HL-60 (cell line): ENCODE data around the gene GET3.

Source experiments
- POLR2AphosphoS5 ChIP-seq: IDR thresholded peaks from 2 replicates; pipeline ENCODE4 v1.6.1; 2012; ENCODE audit warnings: low read depth
- REST ChIP-seq: IDR thresholded peaks from 2 replicates; pipeline ENCODE4 v1.6.1; 2012; ENCODE audit warnings: low read depth; ENCODE audit not compliant: insufficient replicate concordance
- SPI1 ChIP-seq: IDR thresholded peaks from 2 replicates; pipeline ENCODE4 v1.6.1; 2012; ENCODE audit warnings: low read depth, mild to moderate bottlenecking, borderline replicate concordance
- TF ChIP-seq, protein P1 (sequence below): IDR thresholded peaks from one replicate; pipeline ENCODE4 v1.5.1; 2011; ENCODE audit warnings: low read length, control low read depth, inconsistent platforms; ENCODE audit not compliant: insufficient read depth

- TF ChIP-seq POLR2AphosphoS5 = no peak
- TF ChIP-seq, protein P1, sequence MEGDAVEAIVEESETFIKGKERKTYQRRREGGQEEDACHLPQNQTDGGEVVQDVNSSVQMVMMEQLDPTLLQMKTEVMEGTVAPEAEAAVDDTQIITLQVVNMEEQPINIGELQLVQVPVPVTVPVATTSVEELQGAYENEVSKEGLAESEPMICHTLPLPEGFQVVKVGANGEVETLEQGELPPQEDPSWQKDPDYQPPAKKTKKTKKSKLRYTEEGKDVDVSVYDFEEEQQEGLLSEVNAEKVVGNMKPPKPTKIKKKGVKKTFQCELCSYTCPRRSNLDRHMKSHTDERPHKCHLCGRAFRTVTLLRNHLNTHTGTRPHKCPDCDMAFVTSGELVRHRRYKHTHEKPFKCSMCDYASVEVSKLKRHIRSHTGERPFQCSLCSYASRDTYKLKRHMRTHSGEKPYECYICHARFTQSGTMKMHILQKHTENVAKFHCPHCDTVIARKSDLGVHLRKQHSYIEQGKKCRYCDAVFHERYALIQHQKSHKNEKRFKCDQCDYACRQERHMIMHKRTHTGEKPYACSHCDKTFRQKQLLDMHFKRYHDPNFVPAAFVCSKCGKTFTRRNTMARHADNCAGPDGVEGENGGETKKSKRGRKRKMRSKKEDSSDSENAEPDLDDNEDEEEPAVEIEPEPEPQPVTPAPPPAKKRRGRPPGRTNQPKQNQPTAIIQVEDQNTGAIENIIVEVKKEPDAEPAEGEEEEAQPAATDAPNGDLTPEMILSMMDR = no peak
- TF ChIP-seq SPI1 = no peak
- TF ChIP-seq REST = no peak
These were observed 17.0 kb upstream of the GET3 start for GRCh38 chr19:12720296-12720695.
